Esophagus muscularis mucosa (tissue), 4 donors: ENCODE measurements around the gene PHACTR1.

ENCODE experiments used
- CTCF ChIP-seq, 3 experiments: fragments of 200-600 bp in 2 of 3; fragments of 450-650 bp in 1 of 3; sonication (generic) in 2 of 3; IDR thresholded peaks; one replicate each; pipeline ENCODE4 v1.5.1; 2017 to 2019; ENCODE audit warnings: antibody characterized with exemption in 3 of 3, mild to moderate bottlenecking in 2 of 3, moderate library complexity in 1 of 3
- EP300 ChIP-seq: sonication (generic); formaldehyde crosslinking; IDR thresholded peaks from one replicate; pipeline ENCODE4 v1.6.1; 2017; ENCODE audit warnings: antibody characterized with exemption
- POLR2A ChIP-seq: fragments of 450-650 bp; IDR thresholded peaks from one replicate; pipeline ENCODE4 v1.6.1; 2017; ENCODE audit warnings: antibody characterized with exemption, moderate library complexity, mild to moderate bottlenecking, low read depth
- POLR2AphosphoS5 ChIP-seq, 2 donors: sonication (generic); formaldehyde crosslinking; IDR thresholded peaks; one replicate each; pipeline ENCODE4 v1.6.1; 2017; ENCODE audit warnings: antibody characterized with exemption in 2 of 2

GRCh38 chr6:12939314-12939713, 222.7 kb downstream of the PHACTR1 start:
- no peak for TF ChIP-seq POLR2AphosphoS5 (IDR thresholded peaks at IDR 0.05)
- TF ChIP-seq POLR2A, result no peak
- no peak for TF ChIP-seq CTCF (IDR thresholded peaks at IDR 0.05)
- no peak for TF ChIP-seq EP300
